Activated CD4-positive, alpha-beta T cell treated with anti-CD3 and anti-CD28 coated beads, Interleukin-2, amount 50 U/mL, for 1 hour (primary cell): Measurements from ENCODE around the gene IL17RB.

Source experiments
- DNase-seq: peaks from one replicate; pipeline ENCODE4 v3.0.0-alpha.2; 2020

Gene IL17RB

GRCh38 chr3:53865732-53866499 is 19.5 kb downstream of the IL17RB start:
- DNase-seq: no peak

DNA sequence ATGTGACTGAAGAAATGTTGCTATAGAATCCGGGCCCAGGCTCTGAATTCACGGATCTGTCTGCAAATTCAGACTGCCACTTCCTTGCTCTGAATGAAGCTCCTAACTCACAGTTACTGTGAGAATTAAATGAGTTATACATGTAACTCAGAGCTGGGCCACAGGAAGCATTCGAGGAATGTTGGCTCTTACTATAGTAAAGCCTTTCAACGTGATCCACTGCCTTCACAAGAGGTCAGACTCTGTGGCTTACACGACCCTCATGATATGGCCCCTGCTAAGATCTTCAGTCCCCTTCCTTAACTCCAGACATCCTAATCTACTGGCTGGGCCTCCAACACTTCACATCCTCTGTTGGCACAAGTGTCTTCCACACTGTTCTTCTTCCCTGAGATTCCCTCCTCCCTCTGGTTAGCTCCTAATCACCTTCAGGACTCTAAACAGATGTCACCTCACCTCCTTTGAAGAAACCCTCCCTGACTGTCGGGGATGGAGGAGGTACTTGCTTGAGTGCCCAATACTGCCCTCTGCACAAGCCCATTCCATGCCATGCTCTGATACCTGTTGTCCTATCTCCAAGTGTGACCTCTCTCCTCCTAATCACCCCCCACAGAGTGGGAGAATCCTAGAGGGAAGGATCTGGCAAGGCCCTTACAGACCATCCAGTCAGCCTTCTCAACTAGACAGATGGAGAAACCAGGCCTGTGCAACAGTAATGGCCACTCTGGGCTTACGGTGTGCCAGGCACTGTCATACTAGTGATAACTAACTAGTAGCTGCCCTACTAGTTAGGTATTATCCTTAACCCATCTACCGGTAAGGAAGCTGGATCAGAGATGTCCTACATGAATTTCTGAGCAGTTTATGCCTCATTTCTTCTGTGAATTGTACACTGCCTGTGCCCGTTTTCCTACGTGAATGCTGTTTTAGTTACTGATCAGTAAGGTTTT is 34.3 kb downstream of the IL17RB start:
- no peak for DNase-seq

- DNase-seq: peak; percentile 82
Measured at GRCh38 chr3:53881691-53882593, 35.6 kb downstream of the IL17RB start, which contains the start of gene ACTR8. Gene ACTR8 (minus strand): TSS chr3:53882152. CDS start chr3:53882101, 51 bp downstream.

- DNase-seq: no peak
Measured at GRCh38 chr3:53883008-53883407, 36.6 kb downstream of the IL17RB start.

DNA sequence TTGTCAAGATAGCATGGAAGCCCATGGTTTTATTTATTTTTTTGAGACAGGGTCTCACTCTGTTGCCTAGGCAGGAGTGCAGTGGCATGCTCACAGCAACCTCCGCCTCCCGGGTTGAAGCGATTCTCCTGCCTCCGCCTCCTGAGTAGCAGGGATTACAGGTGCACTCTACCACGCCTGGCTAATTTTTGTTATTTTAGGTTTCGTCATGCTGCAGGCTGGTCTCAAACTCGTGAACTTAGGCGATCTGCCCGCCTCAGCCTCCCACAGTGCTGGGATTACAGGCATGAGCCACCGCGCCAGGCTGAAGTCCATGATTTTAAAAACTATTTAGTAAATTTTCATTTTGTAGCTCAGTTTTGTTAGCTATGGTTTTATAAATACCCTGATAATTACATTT is 38.3 kb downstream of the IL17RB start:
- DNase-seq: no peak

DNA sequence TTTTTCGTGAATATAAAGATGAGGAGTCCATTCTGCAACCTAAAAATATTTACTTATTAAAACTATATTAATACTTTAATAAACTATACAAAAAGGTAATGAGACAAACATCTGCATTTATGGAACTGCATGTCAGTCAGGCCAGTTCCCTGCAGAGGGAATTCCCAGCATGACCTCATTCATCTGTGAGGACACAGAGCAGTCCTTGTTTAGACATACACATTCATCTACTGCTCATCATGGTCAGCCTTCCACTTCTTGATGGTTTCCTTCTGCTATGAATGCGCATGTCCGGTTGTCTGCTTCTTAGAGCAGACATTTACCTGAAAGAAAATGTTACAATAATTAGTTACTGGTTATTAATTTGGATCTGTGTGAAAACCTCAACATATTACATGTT is 38.9 kb downstream of the IL17RB start:
- DNase-seq: no peak

DNA sequence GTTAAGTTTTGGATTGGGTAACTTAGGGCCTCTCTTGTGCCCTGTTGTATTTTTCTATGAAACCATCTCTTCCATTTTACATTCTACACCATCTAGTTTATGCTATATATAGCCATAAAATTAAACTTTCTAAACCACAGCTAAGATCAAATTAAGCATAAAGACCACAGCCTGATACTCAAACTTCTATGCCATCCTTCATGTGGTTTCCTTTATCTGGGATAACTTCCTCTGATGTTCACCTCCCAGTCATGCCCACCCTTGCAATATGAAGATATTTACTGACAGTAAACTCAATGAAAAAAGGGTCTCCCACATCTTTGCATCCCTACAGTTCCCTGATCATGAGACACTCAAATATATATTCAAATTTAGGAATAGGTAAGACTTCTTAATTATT is 41.1 kb downstream of the IL17RB start:
- no peak for DNase-seq

DNA sequence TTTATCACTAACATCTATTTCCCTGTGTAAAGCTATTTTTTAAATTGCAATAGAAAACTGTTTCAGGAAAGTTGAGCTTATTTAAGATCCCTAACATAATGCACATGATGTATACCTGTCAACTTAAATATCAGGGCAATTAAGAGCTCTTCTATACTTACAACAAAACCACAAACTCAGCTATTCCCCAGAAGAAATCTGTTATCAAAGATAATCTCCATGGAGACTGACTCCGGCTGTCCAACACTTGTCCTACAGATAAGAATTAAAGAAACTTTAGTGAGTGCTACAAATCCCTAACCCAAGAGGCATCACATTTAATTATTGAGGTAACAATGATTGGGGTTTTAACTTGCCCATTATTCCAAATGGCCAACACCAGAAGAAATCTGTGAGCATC is 41.9 kb downstream of the IL17RB start:
- no peak for DNase-seq

DNA sequence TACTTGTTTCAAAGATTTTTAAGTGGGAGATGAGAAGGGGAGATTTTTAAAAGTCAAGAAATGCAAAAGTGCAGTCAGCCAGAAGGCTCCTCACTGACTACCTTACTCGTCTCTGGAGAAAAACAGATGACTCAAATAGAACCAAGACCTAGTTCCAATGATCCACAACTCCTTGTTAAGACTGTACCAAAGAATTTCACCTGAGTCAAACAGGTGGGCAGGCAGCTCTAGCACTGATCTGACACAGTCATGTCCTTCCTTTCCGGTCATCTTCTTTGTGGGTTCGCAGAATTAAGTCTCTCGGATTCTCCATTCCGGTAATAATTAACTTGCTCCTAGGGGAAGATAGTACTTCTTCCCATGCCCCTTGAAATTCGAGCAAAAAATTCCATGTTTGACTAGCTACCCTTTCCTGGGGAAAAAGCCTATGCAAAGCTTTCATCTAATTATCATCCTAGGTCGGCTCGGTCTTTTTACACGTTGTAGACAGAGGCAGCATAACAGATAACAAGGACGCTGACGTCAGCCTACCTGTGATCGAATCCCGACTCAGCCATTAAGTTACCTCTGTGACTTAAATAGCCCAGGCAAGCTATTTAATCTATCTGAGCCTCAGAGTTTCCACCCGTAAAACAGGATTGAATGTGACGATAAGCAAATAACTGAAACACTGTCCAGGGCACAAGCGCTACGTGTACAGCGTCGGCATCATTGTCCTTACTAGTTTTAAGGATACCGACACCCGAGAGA is 44.5 kb downstream of the IL17RB start:
- peak; percentile 62 for DNase-seq

- peak; percentile 95 for DNase-seq
Measured at GRCh38 chr3:53891497-53892285, 45.3 kb downstream of the IL17RB start, which contains the start of gene SELENOK. Gene SELENOK (minus strand): TSS chr3:53891859.

DNA sequence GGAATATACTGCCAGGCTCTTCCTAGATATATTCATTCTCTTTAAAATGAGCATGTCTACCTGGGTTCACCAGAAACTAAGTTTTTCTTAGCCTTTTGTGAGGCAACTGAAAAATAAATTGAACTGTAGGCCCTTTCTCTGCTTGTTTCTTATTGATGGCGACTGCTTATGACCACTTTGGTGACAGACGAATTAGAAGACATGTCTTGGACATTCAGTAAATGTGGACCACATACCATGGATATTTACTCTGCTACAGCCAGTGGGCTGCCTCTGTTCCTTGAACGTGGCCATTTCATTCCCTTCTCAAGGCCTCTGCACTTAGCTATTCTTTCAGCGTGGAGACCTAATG is 45.9 kb downstream of the IL17RB start:
- DNase-seq: no peak

- DNase-seq: no peak
Measured at GRCh38 chr3:53899750-53900149, 53.4 kb downstream of the IL17RB start.

DNA sequence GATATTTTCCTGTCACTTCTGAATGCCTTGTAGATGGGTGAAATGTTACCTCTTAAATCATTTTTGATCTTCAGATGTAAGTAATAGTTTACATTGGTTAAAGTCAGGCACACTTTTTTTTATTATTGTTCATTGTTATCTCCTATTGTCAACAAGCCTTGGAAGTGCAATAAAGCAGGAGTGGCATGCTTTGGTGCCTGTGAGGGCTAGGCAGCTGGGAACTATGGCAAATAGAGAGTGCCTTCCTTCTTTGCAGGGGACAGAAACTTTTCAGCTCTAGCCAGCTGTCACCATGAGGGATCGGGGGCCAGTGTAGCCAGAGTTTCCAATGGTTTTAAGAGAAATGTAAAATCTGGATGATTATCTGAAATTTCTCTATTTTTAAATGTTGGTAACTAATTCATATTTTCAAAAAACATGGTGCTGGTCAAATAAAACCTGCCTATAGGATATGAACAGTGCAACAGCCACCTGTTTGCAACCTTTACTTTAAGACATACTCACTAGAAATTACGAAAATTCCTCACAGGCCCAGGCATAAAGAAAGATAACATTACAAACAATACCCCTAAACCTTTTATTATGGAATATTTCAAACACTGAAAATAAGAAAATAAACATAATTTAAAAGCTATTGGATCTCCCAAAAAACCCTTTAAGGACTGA is 54.4 kb downstream of the IL17RB start:
- no peak for DNase-seq

DNA sequence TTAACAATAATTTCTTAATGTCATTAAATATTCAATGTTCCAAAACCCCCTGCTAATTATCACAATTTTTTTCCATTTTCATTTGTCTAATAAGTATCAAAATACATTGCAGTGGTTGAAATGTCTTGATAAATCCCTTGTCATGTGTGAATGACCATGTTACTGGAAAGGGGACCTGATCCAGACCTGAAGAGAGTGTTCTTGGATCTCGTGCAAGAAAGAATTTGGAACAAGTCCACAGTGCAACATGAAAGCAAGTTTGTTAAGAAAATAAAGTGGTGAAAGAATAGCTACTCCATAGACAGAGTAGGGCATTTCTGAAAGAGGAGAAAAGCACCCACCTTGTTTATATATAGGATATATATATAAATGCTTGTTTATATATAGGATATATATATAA is 55.7 kb downstream of the IL17RB start:
- no peak for DNase-seq

GRCh38 chr3:53902711-53903110 is 56.3 kb downstream of the IL17RB start:
- DNase-seq: no peak

DNA sequence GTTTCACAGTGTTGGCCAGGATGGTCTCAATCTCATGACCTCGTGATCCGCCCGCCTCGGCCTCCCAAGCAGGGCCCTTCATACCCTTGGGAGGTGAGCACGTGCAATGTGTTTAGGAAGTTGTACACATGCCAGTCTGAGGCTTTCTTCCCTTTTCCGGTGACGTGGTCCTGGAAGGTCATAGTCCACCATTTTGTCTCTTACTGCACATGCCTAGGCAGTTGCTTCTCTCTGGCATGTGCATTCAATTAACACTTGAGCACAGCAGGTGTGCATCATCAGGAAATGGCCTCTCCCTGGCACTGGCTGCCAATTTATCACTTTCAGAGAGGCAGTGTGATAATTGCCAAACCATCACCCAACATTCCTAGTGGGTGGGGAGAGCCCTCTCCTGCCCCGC is 67.0 kb downstream of the IL17RB start:
- no peak for DNase-seq
